Upper lobe of left lung (tissue), 4 donors: Measurements from ENCODE around the gene MBOAT7.

Experiments
- EP300 ChIP-seq, 4 donors: sonication (generic); formaldehyde crosslinking; IDR thresholded peaks; one replicate each; pipeline ENCODE4 v1.5.1; 2017; ENCODE audit warnings: antibody characterized with exemption in 4 of 4, control low read depth in 2 of 4
- POLR2A ChIP-seq, 4 donors: fragments of 450-650 bp; IDR thresholded peaks; one replicate each; pipeline ENCODE4 v1.5.1; 2016 to 2017; ENCODE audit warnings: antibody characterized with exemption in 4 of 4, mild to moderate bottlenecking in 2 of 4
- POLR2AphosphoS5 ChIP-seq, 2 donors: sonication (generic); formaldehyde crosslinking; IDR thresholded peaks; one replicate each; pipeline ENCODE4 v1.5.1; 2017; ENCODE audit warnings: antibody characterized with exemption in 2 of 2
- TF ChIP-seq, protein P1 (sequence below), 6 experiments: fragments of 450-650 bp in 4 of 6; fragments of 200-600 bp in 2 of 6; sonication (generic) in 2 of 6; IDR thresholded peaks; one replicate each; pipeline ENCODE4 v1.5.1; 2016 to 2019; ENCODE audit warnings: antibody characterized with exemption in 6 of 6

DNA sequence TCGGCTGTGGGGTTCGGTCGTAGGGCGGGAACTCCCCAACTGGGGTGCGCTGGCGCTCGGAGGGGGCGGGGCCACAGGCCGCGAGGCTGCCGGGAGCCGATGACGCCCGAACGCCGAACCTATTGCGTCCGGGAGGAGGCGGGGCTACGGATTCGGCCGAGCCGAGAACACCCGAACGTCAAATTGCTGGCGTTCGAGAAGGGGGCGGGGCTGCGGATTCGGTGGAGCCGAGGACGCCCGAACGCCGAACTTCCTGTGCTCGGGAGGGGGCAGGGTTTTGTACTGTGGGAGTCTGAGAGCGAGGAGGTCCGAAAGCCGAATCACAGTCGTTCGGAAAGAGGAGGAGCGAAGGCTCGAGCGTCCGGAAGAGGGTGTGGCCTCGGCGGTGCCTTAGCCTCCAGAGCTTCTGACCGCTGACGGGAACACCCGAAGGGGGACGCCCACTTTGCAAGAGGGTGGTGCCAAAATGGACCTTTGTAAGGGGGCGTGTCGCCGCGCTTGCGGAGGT lies 1.2 kb upstream of the MBOAT7 start:
- TF ChIP-seq, protein P1, sequence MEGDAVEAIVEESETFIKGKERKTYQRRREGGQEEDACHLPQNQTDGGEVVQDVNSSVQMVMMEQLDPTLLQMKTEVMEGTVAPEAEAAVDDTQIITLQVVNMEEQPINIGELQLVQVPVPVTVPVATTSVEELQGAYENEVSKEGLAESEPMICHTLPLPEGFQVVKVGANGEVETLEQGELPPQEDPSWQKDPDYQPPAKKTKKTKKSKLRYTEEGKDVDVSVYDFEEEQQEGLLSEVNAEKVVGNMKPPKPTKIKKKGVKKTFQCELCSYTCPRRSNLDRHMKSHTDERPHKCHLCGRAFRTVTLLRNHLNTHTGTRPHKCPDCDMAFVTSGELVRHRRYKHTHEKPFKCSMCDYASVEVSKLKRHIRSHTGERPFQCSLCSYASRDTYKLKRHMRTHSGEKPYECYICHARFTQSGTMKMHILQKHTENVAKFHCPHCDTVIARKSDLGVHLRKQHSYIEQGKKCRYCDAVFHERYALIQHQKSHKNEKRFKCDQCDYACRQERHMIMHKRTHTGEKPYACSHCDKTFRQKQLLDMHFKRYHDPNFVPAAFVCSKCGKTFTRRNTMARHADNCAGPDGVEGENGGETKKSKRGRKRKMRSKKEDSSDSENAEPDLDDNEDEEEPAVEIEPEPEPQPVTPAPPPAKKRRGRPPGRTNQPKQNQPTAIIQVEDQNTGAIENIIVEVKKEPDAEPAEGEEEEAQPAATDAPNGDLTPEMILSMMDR (IDR thresholded peaks at IDR 0.05): no peak
- TF ChIP-seq POLR2AphosphoS5 (IDR thresholded peaks at IDR 0.05) (peak in 1 of 2 donors; percentile 19), POLR2A (IDR thresholded peaks at IDR 0.05) (no peak), EP300 (IDR thresholded peaks at IDR 0.05) (no peak)
